Lower leg skin (tissue), 4 donors: ENCODE measurements around the gene DOK5. TPM values are rescaled to one million over a fixed set of nuclear protein-coding genes. Genes with fewer than 3 reads are reported as not detected.

Source experiments
- DNase-seq, 2 donors: peaks; one replicate each; pipeline ENCODE4 v3.0.0-alpha.2; 2019; ENCODE audit warnings: low spot score in 2 of 2
- H3K4me3 ChIP-seq: fragments of 200-600 bp; sonication (generic); 2 replicates; pipeline ENCODE4 v1.5.1; 2017; ENCODE audit warnings: mild to moderate bottlenecking, low read depth; ENCODE audit not compliant: poor library complexity, severe bottlenecking
- CTCF ChIP-seq, 3 donors: fragments of 450-650 bp; IDR thresholded peaks; one replicate each; pipeline ENCODE4 v1.5.1; 2016; ENCODE audit warnings: antibody characterized with exemption in 3 of 3, mild to moderate bottlenecking in 3 of 3, moderate library complexity in 2 of 3
- POLR2A ChIP-seq, 2 donors: fragments of 450-650 bp; IDR thresholded peaks; one replicate each; pipeline ENCODE4 v1.6.1; 2016 to 2017; ENCODE audit warnings: antibody characterized with exemption in 2 of 2, mild to moderate bottlenecking in 1 of 2, moderate library complexity in 1 of 2
- WGBS, 2 donors: methylation state at CpG; one replicate each; pipeline ENCODE4 v1.1.5; 2018; 5-methylcytosine and 5-hydroxymethylcytosine counted together
- intact Hi-C: fragments of 100-400 bp; cut with DNase I; formaldehyde crosslinking; loops from one replicate; pipeline ENCODE4 v1.15.0; 2023; ENCODE audit warnings: low total_unique reads
- total RNA-seq, 4 donors: library from RNA; depleted of rRNA; stranded (reverse); fragments of >200 nt; gene quantifications; one replicate each; pipeline ENCODE4 v1.1.0, GENCODE V29; 2016

The DOK5 gene
- total RNA-seq, 4 donors from 2014 or later: 0.23 to 1.3 (median 1.2) TPM; not detected in 1

GRCh38 chr20:54548849-54549248 is 73.5 kb downstream of the DOK5 start:
- H3K4me3 ChIP-seq: no peak overlapping the region
- no peak for DNase-seq
- no peak for TF ChIP-seq CTCF (IDR thresholded peaks at IDR 0.05)
- no peak for TF ChIP-seq POLR2A (IDR thresholded peaks at IDR 0.05)
- intact Hi-C loops: no loop called here
- 91 to 92% methylated on average over 8 of the region's 8 CpGs for WGBS, 2 donors

GRCh38 chr20:54549658-54550326 is 74.4 kb downstream of the DOK5 start:
- intact Hi-C loops: no loop called here
- no peak overlapping the region for H3K4me3 ChIP-seq
- no peak for TF ChIP-seq CTCF (IDR thresholded peaks at IDR 0.05)
- TF ChIP-seq POLR2A (IDR thresholded peaks at IDR 0.05): no peak
- 45 to 47% methylated on average over 3 of the region's 3 CpGs for WGBS, 2 donors
- DNase-seq: no peak

- WGBS, 2 donors: 95 to 96% methylated on average over 5 of the region's 5 CpGs
- intact Hi-C loops: no loop called here
- no peak for TF ChIP-seq CTCF (IDR thresholded peaks at IDR 0.05)
- no peak for TF ChIP-seq POLR2A (IDR thresholded peaks at IDR 0.05)
- DNase-seq: no peak
- no peak overlapping the region for H3K4me3 ChIP-seq
These were observed 75.5 kb downstream of the DOK5 start for GRCh38 chr20:54550776-54551396.

- DNase-seq: no peak
- no peak for TF ChIP-seq POLR2A (IDR thresholded peaks at IDR 0.05)
- TF ChIP-seq CTCF (IDR thresholded peaks at IDR 0.05): no peak
- intact Hi-C loops: no loop called here
- H3K4me3 ChIP-seq: no peak overlapping the region
These were observed 78.6 kb downstream of the DOK5 start for GRCh38 chr20:54554006-54554405.

- WGBS, 2 donors: 70 to 73% methylated on average over 3 of the region's 3 CpGs
- intact Hi-C loops: no loop called here
- no peak overlapping the region for H3K4me3 ChIP-seq
- TF ChIP-seq CTCF (IDR thresholded peaks at IDR 0.05): no peak
- TF ChIP-seq POLR2A (IDR thresholded peaks at IDR 0.05): no peak
- DNase-seq: no peak
These were observed 79.8 kb downstream of the DOK5 start for GRCh38 chr20:54555150-54555549.
